Trophoblast cell (in vitro differentiated cells and primary cell): ENCODE results near the gene BOC.

Source experiments
- DNase-seq, 2 donors: peaks; one replicate each; pipeline ENCODE4 v3.0.0-alpha.2; 2016
- H2AFZ ChIP-seq: 2 replicates; pipeline ENCODE4 v1.6.1; 2013; ENCODE audit warnings: low read length, moderate library complexity, mild to moderate bottlenecking; ENCODE audit not compliant: insufficient read depth, poor library complexity
- H2AK5ac ChIP-seq: 2 replicates; pipeline ENCODE4 v1.6.1; 2013; ENCODE audit warnings: mild to moderate bottlenecking, low read length
- H2BK120ac ChIP-seq: 2 replicates; pipeline ENCODE4 v1.6.1; 2013; ENCODE audit warnings: low read length, mild to moderate bottlenecking, moderate library complexity; ENCODE audit not compliant: insufficient read depth, poor library complexity
- H2BK12ac ChIP-seq: 2 replicates; pipeline ENCODE4 v1.6.1; 2013; ENCODE audit warnings: mild to moderate bottlenecking, low read length, moderate library complexity
- H2BK5ac ChIP-seq: 2 replicates; pipeline ENCODE4 v1.6.1; 2013; ENCODE audit warnings: low read length, low read depth, moderate library complexity, mild to moderate bottlenecking; ENCODE audit not compliant: poor library complexity
- H3K14ac ChIP-seq: 2 replicates; pipeline ENCODE4 v1.6.1; 2013; ENCODE audit warnings: mild to moderate bottlenecking, low read length
- H3K18ac ChIP-seq: 2 replicates; pipeline ENCODE4 v1.6.1; 2013; ENCODE audit warnings: mild to moderate bottlenecking, low read length
- H3K23ac ChIP-seq: 2 replicates; pipeline ENCODE4 v1.6.1; 2013; ENCODE audit warnings: low read length
- H3K27ac ChIP-seq: 2 replicates; pipeline ENCODE4 v1.5.1; 2013; ENCODE audit warnings: low read depth, mild to moderate bottlenecking, inconsistent platforms, low read length, moderate library complexity
- H3K27me3 ChIP-seq: 2 replicates; pipeline ENCODE4 v1.6.1; 2013; ENCODE audit warnings: inconsistent platforms, mild to moderate bottlenecking, low read length, moderate library complexity; ENCODE audit not compliant: insufficient read depth
- H3K36me3 ChIP-seq, 2 experiments: 1 replicate in 1 of 2; 2 replicates in 1 of 2; pipeline ENCODE4 v1.6.1; 2013; ENCODE audit warnings: low read length in 2 of 2, mild to moderate bottlenecking in 2 of 2, moderate library complexity in 1 of 2; ENCODE audit not compliant: insufficient read depth in 2 of 2, control insufficient read depth in 1 of 2
- H3K4ac ChIP-seq: 2 replicates; pipeline ENCODE4 v1.6.1; 2013; ENCODE audit warnings: low read depth, mild to moderate bottlenecking, low read length, moderate library complexity
- H3K4me1 ChIP-seq, 2 experiments: 1 replicate in 1 of 2; 2 replicates in 1 of 2; pipeline ENCODE4 v1.6.1; 2013; ENCODE audit warnings: low read length in 2 of 2, mild to moderate bottlenecking in 2 of 2, moderate library complexity in 1 of 2; ENCODE audit not compliant: insufficient read depth in 2 of 2, control insufficient read depth in 1 of 2
- H3K4me2 ChIP-seq: 2 replicates; pipeline ENCODE4 v1.6.1; 2013; ENCODE audit warnings: inconsistent platforms, mild to moderate bottlenecking, low read length, moderate library complexity
- H3K4me3 ChIP-seq: 2 replicates; pipeline ENCODE4 v1.5.1; 2013; ENCODE audit warnings: mild to moderate bottlenecking, low read depth, low read length, inconsistent platforms
- H3K79me1 ChIP-seq: one replicate; pipeline ENCODE4 v1.6.1; 2013; ENCODE audit warnings: low read length
- H3K79me2 ChIP-seq: 2 replicates; pipeline ENCODE4 v1.6.1; 2013; ENCODE audit warnings: low read length, mild to moderate bottlenecking; ENCODE audit not compliant: control insufficient read depth, insufficient read depth, poor library complexity
- H3K9ac ChIP-seq: 2 replicates; pipeline ENCODE4 v1.6.1; 2013; ENCODE audit warnings: mild to moderate bottlenecking, low read length
- H3K9me3 ChIP-seq: 2 replicates; pipeline ENCODE4 v1.6.1; 2013; ENCODE audit warnings: low read depth, mild to moderate bottlenecking, control low read depth, inconsistent platforms, low read length; ENCODE audit not compliant: insufficient read depth
- H4K12ac ChIP-seq: 2 replicates; pipeline ENCODE4 v1.6.1; 2013; ENCODE audit warnings: low read depth, mild to moderate bottlenecking, low read length, moderate library complexity
- H4K8ac ChIP-seq: 2 replicates; pipeline ENCODE4 v1.6.1; 2013; ENCODE audit warnings: low read depth, mild to moderate bottlenecking, low read length, moderate library complexity
- H4K91ac ChIP-seq: one replicate; pipeline ENCODE4 v1.6.1; 2013; ENCODE audit warnings: low read depth, mild to moderate bottlenecking, low read length, moderate library complexity
- WGBS: extraction: QIAGEN DNeasy Blood & Tissue Kit; methylation state at CpG from one replicate; pipeline ENCODE4 v1.1.7; 2013; ENCODE audit warnings: missing lambda C conversion rate; ENCODE audit not compliant: insufficient read length, insufficient coverage; ENCODE audit errors: extremely low coverage; 5-methylcytosine and 5-hydroxymethylcytosine counted together

The BOC gene

GRCh38 chr3:113272385-113272779 is 61.0 kb downstream of the BOC start:
- H3K4ac ChIP-seq: no peak overlapping the region
- no peak overlapping the region for H3K27ac ChIP-seq
- no peak for DNase-seq
- H3K9ac ChIP-seq: no peak overlapping the region
- WGBS: no CpG with 5 or more reads among the region's 13 CpGs
- no peak overlapping the region for H3K18ac ChIP-seq
- no peaks in the 10 kb centered on the region for H3K79me2 ChIP-seq
- H4K8ac ChIP-seq: no peak overlapping the region
- H3K23ac ChIP-seq: no peak overlapping the region
- H4K91ac ChIP-seq: no peak overlapping the region
- H3K36me3 ChIP-seq: peaks cover 64 to 88% of the 10 kb centered on the region in 2 experiments
- no peak overlapping the region for H2AK5ac ChIP-seq
- H3K4me2 ChIP-seq: no peak overlapping the region
- H2AFZ ChIP-seq: no peak overlapping the region
- peaks cover 0 to 2% of the 10 kb centered on the region in 2 experiments for H3K4me1 ChIP-seq
- no peaks in the 10 kb centered on the region for H3K27me3 ChIP-seq
- H2BK12ac ChIP-seq: no peak overlapping the region
- no peak overlapping the region for H2BK120ac ChIP-seq
- H3K4me3 ChIP-seq: no peak overlapping the region
- no peak overlapping the region for H4K12ac ChIP-seq
- no peaks in the 10 kb centered on the region for H3K79me1 ChIP-seq
- H3K14ac ChIP-seq: no peak overlapping the region
- H3K9me3 ChIP-seq: peaks cover 4% of the 10 kb centered on the region
- no peak overlapping the region for H2BK5ac ChIP-seq

- peaks cover 4% of the 10 kb centered on the region for H3K9me3 ChIP-seq
- H2BK12ac ChIP-seq: no peak overlapping the region
- H3K4me2 ChIP-seq: no peak overlapping the region
- H2BK5ac ChIP-seq: no peak overlapping the region
- no peak overlapping the region for H3K9ac ChIP-seq
- H3K18ac ChIP-seq: no peak overlapping the region
- H3K79me2 ChIP-seq: no peaks in the 10 kb centered on the region
- no peak overlapping the region for H3K27ac ChIP-seq
- WGBS: no CpG with 5 or more reads among the region's 15 CpGs
- DNase-seq: no peak
- H2AK5ac ChIP-seq: no peak overlapping the region
- no peak overlapping the region for H3K4ac ChIP-seq
- peaks cover 63 to 86% of the 10 kb centered on the region in 2 experiments for H3K36me3 ChIP-seq
- no peak overlapping the region for H2AFZ ChIP-seq
- no peak overlapping the region for H4K12ac ChIP-seq
- no peaks in the 10 kb centered on the region for H3K79me1 ChIP-seq
- no peak overlapping the region for H3K14ac ChIP-seq
- H2BK120ac ChIP-seq: no peak overlapping the region
- no peak overlapping the region for H4K91ac ChIP-seq
- H3K27me3 ChIP-seq: no peaks in the 10 kb centered on the region
- no peak overlapping the region for H3K23ac ChIP-seq
- no peak overlapping the region for H4K8ac ChIP-seq
- H3K4me1 ChIP-seq: peaks cover 0 to 2% of the 10 kb centered on the region in 2 experiments
- no peak overlapping the region for H3K4me3 ChIP-seq
Measured at GRCh38 chr3:113273011-113273410, 61.7 kb downstream of the BOC start.

- no peaks in the 10 kb centered on the region for H3K27me3 ChIP-seq
- H3K4ac ChIP-seq: no peak overlapping the region
- H2BK5ac ChIP-seq: no peak overlapping the region
- H4K8ac ChIP-seq: no peak overlapping the region
- no peaks in the 10 kb centered on the region for H3K9me3 ChIP-seq
- H3K79me2 ChIP-seq: no peaks in the 10 kb centered on the region
- H3K9ac ChIP-seq: no peak overlapping the region
- WGBS: no CpG with 5 or more reads among the region's 13 CpGs
- H2AFZ ChIP-seq: no peak overlapping the region
- H3K27ac ChIP-seq: no peak overlapping the region
- H4K12ac ChIP-seq: no peak overlapping the region
- no peak overlapping the region for H4K91ac ChIP-seq
- DNase-seq: no peak
- H2BK12ac ChIP-seq: no peak overlapping the region
- no peaks in the 10 kb centered on the region for H3K79me1 ChIP-seq
- H2AK5ac ChIP-seq: no peak overlapping the region
- H2BK120ac ChIP-seq: no peak overlapping the region
- no peak overlapping the region for H3K4me3 ChIP-seq
- H3K18ac ChIP-seq: no peak overlapping the region
- peaks cover 64 to 86% of the 10 kb centered on the region in 2 experiments for H3K36me3 ChIP-seq
- H3K4me1 ChIP-seq: no peaks in the 10 kb centered on the region
- H3K23ac ChIP-seq: no peak overlapping the region
- H3K4me2 ChIP-seq: no peak overlapping the region
- no peak overlapping the region for H3K14ac ChIP-seq
Measured at GRCh38 chr3:113273604-113274378, 62.4 kb downstream of the BOC start.

GRCh38 chr3:113274425-113275257 is 63.3 kb downstream of the BOC start:
- Histone ChIP-seq H3K27ac (no peak overlapping the region), H4K12ac (no peak overlapping the region), H3K9ac (no peak overlapping the region), H2BK12ac (no peak overlapping the region), H3K4me1 (no peaks in the 10 kb centered on the region), H3K4me3 (peak overlapping the region; percentile 41), H3K27me3 (no peaks in the 10 kb centered on the region), H4K91ac (no peak overlapping the region), H3K18ac (no peak overlapping the region), H3K14ac (no peak overlapping the region), H2BK5ac (no peak overlapping the region), H2AK5ac (no peak overlapping the region), H3K79me1 (no peaks in the 10 kb centered on the region), H3K36me3 (peaks cover 66 to 88% of the 10 kb centered on the region in 2 experiments), H2BK120ac (no peak overlapping the region), H3K4me2 (no peak overlapping the region), H3K4ac (no peak overlapping the region), H2AFZ (no peak overlapping the region), H3K9me3 (no peaks in the 10 kb centered on the region), H4K8ac (no peak overlapping the region), H3K23ac (no peak overlapping the region), H3K79me2 (no peaks in the 10 kb centered on the region)
- DNase-seq: no peak
- WGBS: no CpG with 5 or more reads among the region's 20 CpGs
